PFSK-1 (cell line): ENCODE data around the gene SORBS2.

Source experiments
- FOXP2 ChIP-seq: optimal IDR thresholded peaks from 2 replicates; pipeline ENCODE3; 2011; ENCODE audit warnings: borderline replicate concordance, control low read depth, inconsistent platforms; ENCODE audit not compliant: insufficient read depth; ENCODE audit errors: extremely low read length, extremely low read depth
- POLR2AphosphoS5 ChIP-seq: IDR thresholded peaks from 2 replicates; pipeline ENCODE4 v1.6.1; 2012; ENCODE audit warnings: low read depth, mild to moderate bottlenecking, control low read depth, low read length, moderate library complexity
- SIN3A ChIP-seq: IDR thresholded peaks from 2 replicates; pipeline ENCODE4 v1.6.1; 2012; ENCODE audit warnings: mild to moderate bottlenecking, low read length, moderate library complexity, borderline replicate concordance; ENCODE audit not compliant: insufficient read depth
- TAF1 ChIP-seq: IDR thresholded peaks from 2 replicates; pipeline ENCODE4 v1.6.1; 2012; ENCODE audit warnings: low read length, control low read depth, borderline replicate concordance; ENCODE audit not compliant: insufficient read depth
- TF ChIP-seq, protein P1 (sequence below), 2 experiments: IDR thresholded peaks; 2 replicates each; pipeline versions ENCODE4 v1.6.1 to v1.8.0; 2011 to 2012; ENCODE audit warnings: low read depth in 2 of 2, low read length in 2 of 2, control low read depth in 1 of 2, inconsistent platforms in 1 of 2, mild to moderate bottlenecking in 1 of 2, moderate library complexity in 1 of 2; ENCODE audit not compliant: insufficient read depth in 1 of 2

The SORBS2 gene

DNA sequence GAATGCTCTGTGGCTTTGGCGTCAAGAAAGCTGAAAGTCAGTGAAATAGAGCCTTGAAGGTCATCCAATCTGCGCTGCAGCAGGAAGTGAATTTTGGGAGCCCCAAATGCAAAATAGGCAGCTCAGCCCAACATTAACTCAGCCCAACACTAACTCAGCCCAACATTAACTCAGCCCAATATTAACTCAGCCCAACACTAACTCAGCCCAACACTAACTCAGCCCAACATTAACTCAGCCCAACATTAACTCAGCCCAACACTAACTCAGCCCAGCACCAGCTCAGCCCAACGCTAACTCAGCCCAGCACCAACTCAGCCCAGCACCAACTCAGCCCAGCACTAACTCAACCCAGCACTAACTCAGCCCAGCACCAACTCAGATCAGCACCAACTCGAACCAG lies 71.5 kb downstream of the SORBS2 start:
- TF ChIP-seq POLR2AphosphoS5 (no peak), FOXP2 (no peak), TAF1 (no peak), SIN3A (no peak)
- TF ChIP-seq, protein P1, sequence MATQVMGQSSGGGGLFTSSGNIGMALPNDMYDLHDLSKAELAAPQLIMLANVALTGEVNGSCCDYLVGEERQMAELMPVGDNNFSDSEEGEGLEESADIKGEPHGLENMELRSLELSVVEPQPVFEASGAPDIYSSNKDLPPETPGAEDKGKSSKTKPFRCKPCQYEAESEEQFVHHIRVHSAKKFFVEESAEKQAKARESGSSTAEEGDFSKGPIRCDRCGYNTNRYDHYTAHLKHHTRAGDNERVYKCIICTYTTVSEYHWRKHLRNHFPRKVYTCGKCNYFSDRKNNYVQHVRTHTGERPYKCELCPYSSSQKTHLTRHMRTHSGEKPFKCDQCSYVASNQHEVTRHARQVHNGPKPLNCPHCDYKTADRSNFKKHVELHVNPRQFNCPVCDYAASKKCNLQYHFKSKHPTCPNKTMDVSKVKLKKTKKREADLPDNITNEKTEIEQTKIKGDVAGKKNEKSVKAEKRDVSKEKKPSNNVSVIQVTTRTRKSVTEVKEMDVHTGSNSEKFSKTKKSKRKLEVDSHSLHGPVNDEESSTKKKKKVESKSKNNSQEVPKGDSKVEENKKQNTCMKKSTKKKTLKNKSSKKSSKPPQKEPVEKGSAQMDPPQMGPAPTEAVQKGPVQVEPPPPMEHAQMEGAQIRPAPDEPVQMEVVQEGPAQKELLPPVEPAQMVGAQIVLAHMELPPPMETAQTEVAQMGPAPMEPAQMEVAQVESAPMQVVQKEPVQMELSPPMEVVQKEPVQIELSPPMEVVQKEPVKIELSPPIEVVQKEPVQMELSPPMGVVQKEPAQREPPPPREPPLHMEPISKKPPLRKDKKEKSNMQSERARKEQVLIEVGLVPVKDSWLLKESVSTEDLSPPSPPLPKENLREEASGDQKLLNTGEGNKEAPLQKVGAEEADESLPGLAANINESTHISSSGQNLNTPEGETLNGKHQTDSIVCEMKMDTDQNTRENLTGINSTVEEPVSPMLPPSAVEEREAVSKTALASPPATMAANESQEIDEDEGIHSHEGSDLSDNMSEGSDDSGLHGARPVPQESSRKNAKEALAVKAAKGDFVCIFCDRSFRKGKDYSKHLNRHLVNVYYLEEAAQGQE (IDR thresholded peaks at IDR 0.05; ENCODE audit: insufficient read depth in 1 of 2, low read depth in 2 of 2, low read length in 2 of 2), result no peak

DNA sequence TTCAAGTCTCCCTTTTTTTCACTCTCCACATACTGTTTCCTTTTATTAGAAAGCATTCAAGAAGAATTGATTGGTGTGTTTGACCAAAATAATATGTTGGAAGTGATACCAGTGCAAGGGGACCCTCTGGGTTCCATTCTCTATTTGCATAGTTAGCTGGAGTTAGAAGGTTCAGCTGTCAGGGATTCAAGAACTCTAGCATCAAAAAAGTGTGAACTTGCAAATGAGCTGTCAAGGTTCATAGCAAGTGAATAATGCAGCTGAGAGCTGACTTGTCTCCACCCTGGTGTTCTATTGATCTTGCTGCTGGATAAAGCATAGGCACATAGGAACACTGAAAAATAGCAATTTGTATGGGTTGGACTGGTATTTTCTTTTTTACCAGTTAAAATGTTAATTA lies 73.2 kb downstream of the SORBS2 start:
- TF ChIP-seq TAF1 (no peak), POLR2AphosphoS5 (no peak), FOXP2 (no peak), SIN3A (no peak)
- TF ChIP-seq, protein P1 (IDR thresholded peaks at IDR 0.05; ENCODE audit: insufficient read depth in 1 of 2, low read depth in 2 of 2, low read length in 2 of 2), result no peak

- TF ChIP-seq SIN3A (no peak), POLR2AphosphoS5 (no peak)
These were observed 73.9 kb downstream of the SORBS2 start for GRCh38 chr4:185738038-185738552.

GRCh38 chr4:185737489-185738037 lies 74.4 kb downstream of the SORBS2 start:
- no peak for TF ChIP-seq SIN3A
- no peak for TF ChIP-seq FOXP2
- TF ChIP-seq POLR2AphosphoS5, result no peak
- TF ChIP-seq TAF1, result no peak
- TF ChIP-seq, protein P1 (IDR thresholded peaks at IDR 0.05; ENCODE audit: insufficient read depth in 1 of 2, low read depth in 2 of 2, low read length in 2 of 2), result no peak

DNA sequence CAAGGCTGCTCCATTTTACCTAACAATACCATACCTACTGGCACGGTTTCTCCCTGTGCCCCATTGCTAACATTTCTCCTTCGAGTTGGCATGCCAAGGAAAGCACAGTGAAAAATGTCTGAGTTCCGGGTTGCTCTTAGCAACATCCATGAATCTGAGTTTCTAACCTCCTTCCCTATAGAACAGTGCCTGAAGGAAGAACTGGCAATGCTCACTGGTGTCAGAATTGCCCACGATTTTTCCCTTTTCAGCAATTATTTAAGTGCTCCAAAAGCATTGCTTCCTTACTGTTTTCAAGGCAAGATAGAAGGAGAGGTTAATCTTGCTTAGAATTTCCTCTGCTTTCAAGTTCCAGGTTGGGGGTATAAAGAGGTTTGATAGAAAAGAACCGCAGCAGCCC lies 75.1 kb downstream of the SORBS2 start:
- no peak for TF ChIP-seq FOXP2
- TF ChIP-seq POLR2AphosphoS5, result no peak

DNA sequence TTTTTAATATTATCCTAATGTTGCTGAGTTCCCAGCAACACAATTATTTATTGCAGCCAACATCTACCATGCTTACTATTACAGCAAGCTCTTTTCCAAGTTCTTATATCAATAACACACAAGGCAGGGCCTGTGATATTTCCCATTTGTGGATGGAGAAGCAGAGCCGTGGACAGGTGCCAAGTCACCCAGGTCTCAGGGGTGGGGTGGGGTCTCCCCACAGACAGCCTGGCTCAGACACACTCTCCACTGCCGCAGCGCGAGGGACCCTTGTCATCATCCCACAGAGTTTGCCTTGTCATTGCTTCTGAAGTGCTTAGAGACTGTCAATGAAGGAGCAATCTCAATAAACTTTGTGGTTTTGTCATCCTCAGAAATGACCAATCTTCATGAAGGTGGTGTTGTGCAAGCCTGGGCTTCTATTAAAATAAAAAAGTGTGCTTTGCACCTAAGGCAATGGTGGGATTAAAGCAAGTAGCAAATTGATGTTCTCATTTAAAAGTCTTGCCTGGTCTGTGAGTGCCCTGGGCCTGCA lies 76.1 kb downstream of the SORBS2 start:
- TF ChIP-seq SIN3A (no peak), POLR2AphosphoS5 (no peak), TAF1 (no peak), FOXP2 (no peak)
- TF ChIP-seq, protein P1 (IDR thresholded peaks at IDR 0.05; ENCODE audit: insufficient read depth in 1 of 2, low read depth in 2 of 2, low read length in 2 of 2), result no peak
